ENCODE data around the gene ENTPD2.

Gene ENTPD2

GRCh38 chr9:137053944-137054931 is at the start of gene ENTPD2:
Gene ENTPD2 (minus strand): TSS chr9:137054061. CDS start chr9:137053997, 64 bp downstream.
- DNase-seq (ENCODE audit: low spot score) = no peak

GRCh38 chr9:137103206-137103999 is 49.5 kb upstream of the ENTPD2 start:
- no peak for DNase-seq (ENCODE audit: low spot score)

- DNase-seq (ENCODE audit: low spot score) = no peak
Observed at GRCh38 chr9:137099231-137099630, 45.4 kb upstream of the ENTPD2 start.

GRCh38 chr9:137097761-137098462 is 44.1 kb upstream of the ENTPD2 start:
- DNase-seq (ENCODE audit: low spot score) = no peak

- no peak for DNase-seq (ENCODE audit: low spot score)
Observed at GRCh38 chr9:137096785-137097546, 43.1 kb upstream of the ENTPD2 start.

GRCh38 chr9:137095664-137096517 is 42.0 kb upstream of the ENTPD2 start:
- DNase-seq (ENCODE audit: low spot score) = no peak

- no peak for DNase-seq (ENCODE audit: low spot score)
Observed at GRCh38 chr9:137089232-137089947, 35.5 kb upstream of the ENTPD2 start.

GRCh38 chr9:137088121-137088520 is 34.3 kb upstream of the ENTPD2 start:
- DNase-seq (ENCODE audit: low spot score) = no peak

- DNase-seq (ENCODE audit: low spot score) = no peak
Observed at GRCh38 chr9:137087409-137087925, 33.6 kb upstream of the ENTPD2 start.

- peak; percentile 99 for DNase-seq (ENCODE audit: low spot score)
Observed at GRCh38 chr9:137086531-137087408, 32.9 kb upstream of the ENTPD2 start, which contains the start of gene MAN1B1. Gene MAN1B1 (plus strand): TSS chr9:137086985. CDS start chr9:137087000, 15 bp downstream.

GRCh38 chr9:137085920-137086530 is 32.2 kb upstream of the ENTPD2 start:
- peak; percentile 40 for DNase-seq (ENCODE audit: low spot score)

- no peak for DNase-seq (ENCODE audit: low spot score)
Observed at GRCh38 chr9:137084526-137084925, 30.7 kb upstream of the ENTPD2 start.

GRCh38 chr9:137083394-137084004 is 29.6 kb upstream of the ENTPD2 start:
- peak; percentile 79 for DNase-seq (ENCODE audit: low spot score)

GRCh38 chr9:137082925-137083290 is 29.0 kb upstream of the ENTPD2 start:
- no peak for DNase-seq (ENCODE audit: low spot score)

- no peak for DNase-seq (ENCODE audit: low spot score)
Observed at GRCh38 chr9:137082222-137082924, 28.5 kb upstream of the ENTPD2 start.

GRCh38 chr9:137080260-137081122 is 26.6 kb upstream of the ENTPD2 start:
- DNase-seq (ENCODE audit: low spot score) = no peak

All from kidney capillary endothelial cell (primary cell).